ENCODE data around the gene ADGRF4.
"Not testable (repeated sequence)": the region's sequence is repeated elsewhere in the genome, so short reads cannot be mapped to it uniquely, and the experiment has no call there.

Gene ADGRF4

DNA sequence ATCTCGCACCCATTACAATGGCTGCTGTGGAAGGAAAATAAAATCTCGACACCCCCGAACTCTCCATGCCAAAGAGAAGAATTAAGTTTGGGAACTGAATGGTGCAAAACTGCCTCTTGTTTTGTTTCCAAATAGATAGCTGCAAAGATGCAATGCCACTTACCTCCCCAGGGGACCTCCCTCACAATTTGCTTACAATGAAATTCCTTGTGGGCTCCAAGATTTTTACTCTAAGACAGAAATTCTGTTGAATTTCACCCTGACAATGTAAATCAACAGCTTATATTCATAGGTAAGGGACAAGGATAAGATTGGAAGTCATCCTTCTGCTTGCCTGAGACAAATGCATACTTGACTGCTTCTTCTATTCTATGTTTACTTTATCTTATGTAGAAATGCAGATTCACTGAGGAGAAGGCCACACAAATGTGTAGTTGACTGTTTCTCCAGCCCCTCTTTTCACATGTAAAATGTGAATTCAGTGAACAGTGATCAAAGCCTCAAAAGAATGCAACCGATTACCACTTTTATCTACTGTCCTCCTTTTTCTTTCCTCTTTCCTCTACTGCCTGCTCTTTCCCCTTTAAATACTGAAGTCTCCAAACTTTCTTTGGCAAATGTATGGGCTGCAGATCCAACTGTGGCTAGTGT is 36.6 kb downstream of the ADGRF4 start:
- no peak for DNase-seq (ENCODE audit: low read depth in 2 of 2)

DNA sequence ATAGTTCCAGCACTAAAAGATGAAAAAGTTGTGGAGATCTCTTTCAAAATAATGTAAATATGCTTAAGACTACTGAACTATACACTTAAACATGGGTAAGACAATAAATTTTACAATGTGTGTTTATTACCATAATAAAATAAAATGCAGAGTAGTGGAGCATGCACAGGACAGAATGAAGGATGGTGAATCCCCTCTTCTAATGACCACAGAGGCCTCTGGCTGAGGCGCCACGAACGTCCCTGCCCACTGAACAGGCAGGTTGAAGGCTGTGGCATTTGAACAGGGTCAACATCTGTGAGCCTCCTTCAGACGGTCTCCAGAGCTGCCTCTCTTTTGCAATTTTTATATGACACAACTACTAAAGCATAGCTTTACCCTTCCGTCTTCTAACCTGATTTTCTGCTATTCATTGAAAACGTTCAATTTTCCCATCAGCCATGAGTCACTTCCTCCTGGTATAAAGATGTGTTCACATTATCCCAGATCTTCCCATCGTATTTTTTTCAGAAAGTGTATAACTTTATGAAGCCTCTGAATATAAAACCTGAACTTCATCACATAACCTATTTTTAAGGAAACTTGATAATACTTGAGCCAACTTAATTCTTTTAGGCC is 37.8 kb downstream of the ADGRF4 start:
- DNase-seq (ENCODE audit: low read depth in 2 of 2): no peak

DNA sequence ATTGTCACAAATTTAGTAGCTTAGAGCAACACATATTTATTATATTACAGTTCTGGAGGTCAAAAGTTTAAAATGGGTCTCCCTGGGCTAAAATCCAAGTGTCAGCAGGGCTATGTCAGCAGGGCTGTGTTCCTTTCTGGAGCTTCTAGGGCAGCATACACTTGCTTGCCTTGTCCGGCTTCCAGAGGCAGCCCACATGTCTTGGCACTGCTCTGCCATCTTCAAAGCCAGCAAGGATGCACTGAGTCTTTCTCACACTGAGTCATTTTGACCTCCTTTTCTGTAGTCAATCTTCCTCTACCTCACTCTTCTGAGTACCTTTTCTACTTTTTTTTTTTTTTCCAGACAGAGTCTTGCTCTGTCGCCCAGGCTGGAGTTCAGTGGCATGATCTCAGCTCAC is 39.0 kb downstream of the ADGRF4 start:
- no peak for DNase-seq (ENCODE audit: low read depth in 2 of 2)

DNA sequence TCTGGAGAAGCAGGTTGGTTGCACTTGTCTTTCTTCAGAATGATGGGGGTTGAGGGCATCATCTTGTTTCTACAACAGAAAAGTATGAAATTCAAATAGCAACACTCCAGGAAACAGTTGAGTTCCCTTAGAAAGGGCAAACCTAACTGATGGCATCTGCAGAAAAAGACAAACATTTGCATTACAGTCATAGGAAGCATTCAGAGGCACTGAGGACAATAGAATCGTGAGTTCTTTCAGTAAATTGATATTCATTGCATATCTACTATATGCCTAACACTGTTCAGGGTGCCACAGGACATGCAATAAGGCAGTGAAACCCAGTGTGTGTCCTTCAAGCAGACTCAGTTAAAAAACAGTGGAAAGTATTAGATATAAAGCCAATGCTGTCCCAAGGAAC is 42.3 kb downstream of the ADGRF4 start:
- no peak for DNase-seq (ENCODE audit: low read depth in 2 of 2)

DNA sequence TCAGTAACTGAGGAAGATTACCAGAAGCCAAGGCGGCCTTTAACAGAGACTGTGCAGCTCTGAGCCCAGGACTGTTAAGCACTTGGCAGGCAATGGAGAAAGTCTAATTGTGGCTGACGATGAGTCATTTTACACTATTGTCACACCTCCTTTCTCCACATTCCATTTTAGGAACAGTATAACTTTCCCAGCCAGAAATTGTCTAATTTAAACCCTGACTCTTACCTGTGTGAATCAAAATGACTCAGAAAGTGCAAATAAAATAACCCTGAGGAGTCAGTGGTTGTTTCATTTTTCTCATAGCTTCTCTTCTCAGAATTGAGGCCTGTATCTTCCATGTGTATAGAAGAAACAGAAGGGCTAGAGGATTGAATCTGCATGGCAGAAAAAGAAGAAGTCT is 43.4 kb downstream of the ADGRF4 start:
- DNase-seq (ENCODE audit: low read depth in 2 of 2): no peak

DNA sequence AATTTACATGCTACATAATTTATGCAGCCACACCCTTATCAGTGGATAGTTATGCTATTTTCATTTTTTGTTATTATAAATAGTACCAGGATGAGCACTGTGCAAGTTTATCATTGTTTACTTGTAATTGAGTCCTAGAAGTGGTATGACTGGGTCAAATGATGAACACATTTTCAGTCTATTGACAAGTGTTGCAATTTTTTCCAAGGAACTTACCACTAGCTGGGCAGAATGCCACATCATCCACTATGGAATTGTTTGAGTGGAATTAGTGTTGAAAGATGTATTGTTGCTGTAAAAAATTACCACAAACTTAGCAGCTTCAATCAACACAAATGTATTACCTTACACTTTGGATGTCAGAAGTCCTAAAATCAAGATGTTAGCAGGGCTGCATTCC is 45.4 kb downstream of the ADGRF4 start:
- no peak for DNase-seq (ENCODE audit: low read depth in 2 of 2)

DNA sequence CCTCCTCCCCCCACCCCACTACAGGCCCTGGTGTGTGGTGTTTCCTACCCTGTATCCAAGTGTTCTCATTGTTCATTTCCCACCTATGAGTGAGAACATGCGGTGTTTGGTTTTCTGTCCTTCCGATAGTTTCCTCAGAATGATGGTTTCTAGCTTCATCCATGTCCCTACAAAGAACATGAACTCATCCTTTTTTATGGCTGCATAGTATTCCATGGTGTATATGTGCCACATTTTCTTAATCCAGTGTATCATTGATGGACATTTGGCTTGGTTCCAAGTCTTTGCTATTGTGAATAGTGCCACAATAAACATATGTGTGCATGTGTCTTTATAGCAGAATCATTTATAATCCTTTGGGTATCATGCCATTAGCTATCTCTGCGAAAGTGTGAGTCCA is 46.9 kb downstream of the ADGRF4 start:
- DNase-seq (ENCODE audit: low read depth in 2 of 2): not testable (repeated sequence)

DNA sequence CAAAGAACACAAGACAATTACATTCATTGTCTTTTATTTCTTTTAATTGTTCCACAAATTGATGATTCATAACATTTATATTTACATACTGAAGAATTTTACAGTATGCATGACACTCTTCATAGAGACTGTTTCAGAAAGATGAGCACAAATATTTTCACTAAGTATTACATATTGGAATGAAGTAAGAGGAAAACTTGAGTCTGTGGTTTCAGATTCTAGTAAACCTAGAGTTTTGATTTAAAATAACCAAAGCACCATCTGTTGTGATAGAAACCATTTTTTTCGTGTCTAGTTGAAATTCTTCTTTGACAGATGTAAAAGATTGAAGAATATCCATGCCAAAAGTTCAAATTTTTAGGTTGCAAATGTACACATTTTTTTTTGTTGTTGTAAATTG is 51.4 kb downstream of the ADGRF4 start:
- DNase-seq (ENCODE audit: low read depth in 2 of 2): no peak

DNA sequence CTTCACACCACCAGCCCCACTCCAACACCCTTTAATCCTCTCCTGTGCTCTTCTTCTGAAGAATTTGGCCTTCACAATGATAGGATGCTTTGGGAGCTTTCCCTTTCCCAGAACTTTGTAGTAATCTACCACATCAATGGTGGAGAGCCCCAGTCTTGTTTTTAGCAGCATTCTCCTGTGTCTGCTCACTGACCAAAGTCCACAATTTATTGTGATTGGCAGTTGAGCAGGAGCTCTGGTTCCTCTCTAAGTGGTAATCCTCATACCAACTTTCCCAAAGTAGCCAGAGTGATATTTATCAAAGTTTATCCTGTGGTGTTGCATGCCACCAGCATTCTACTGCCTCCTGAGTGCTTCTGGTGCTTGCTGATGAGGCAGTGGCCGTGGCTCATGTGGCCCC is 54.4 kb downstream of the ADGRF4 start:
- no peak for DNase-seq (ENCODE audit: low read depth in 2 of 2)

DNA sequence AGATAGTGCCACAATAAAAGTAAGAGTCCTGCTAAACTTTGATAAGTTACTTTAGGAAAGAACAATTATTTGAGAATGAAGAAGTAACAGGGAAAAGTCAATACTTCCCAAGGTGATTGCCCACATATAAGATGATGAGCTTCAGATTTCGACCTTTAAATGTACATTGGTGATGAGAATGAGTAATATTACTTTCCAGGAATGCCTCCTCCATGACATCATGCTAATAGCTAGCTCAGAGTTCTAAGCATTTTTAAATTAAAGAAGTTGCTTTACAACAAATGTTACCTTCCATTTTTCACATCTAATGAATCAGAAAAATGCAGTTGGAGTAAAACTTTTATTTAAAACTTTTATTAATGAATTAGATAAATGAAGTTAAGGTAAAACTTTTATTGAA is 61.0 kb downstream of the ADGRF4 start:
- no peak for DNase-seq (ENCODE audit: low read depth in 2 of 2)

DNA sequence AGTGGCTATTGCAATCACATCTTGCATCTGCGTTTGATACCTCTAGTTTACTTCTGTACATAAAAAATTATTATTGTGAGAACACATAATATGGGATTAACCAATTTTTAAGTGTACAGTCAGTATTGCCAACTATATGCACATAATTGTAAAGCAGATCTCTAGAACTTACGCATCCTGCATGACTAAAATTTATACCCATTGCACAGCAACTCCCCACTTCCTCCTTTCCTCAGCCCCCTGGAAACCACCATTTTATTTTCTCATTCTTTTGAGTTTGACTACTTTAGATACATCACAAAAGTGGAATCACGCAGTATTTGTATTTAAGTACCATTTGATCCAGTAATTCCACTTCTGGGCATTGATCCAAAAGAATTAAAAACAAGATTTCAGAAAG is 64.1 kb downstream of the ADGRF4 start:
- DNase-seq (ENCODE audit: low read depth in 2 of 2): no peak

DNA sequence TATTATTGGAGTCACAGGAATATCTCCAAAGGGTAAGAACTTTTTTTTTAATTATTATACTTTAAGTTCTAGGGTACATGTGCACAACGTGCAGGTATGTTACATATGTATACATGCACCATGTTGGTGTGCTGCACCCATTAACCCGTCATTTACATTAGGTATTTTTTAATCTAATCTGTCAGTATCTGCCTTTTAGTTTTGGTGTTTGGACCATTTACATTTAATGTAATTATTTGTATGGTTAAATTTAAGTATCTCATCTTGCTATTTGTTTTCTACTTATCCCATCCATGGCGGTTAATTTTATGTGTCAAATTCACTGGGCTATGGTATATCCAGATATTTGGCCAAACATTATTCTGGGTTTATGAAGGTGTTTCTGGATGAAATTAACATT is 68.1 kb downstream of the ADGRF4 start:
- no peak for DNase-seq (ENCODE audit: low read depth in 2 of 2)

DNA sequence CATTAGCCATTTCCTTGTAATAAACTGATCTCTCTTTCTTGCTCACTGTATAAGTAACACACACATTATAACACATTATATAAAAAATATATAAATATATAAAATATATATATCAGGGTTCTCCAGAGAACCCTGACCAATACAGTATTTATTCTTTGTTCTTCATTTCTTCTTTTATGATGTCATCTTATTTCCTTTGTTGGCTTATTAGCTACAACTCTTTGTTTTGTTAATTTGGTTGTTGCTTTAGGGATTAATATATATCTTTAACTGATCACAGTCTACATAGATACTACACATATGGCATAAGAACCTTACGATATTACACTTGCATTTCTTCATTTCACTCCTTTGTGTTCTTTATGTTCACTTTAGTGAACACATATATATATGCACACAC is 68.7 kb downstream of the ADGRF4 start:
- DNase-seq (ENCODE audit: low read depth in 2 of 2): no peak

DNA sequence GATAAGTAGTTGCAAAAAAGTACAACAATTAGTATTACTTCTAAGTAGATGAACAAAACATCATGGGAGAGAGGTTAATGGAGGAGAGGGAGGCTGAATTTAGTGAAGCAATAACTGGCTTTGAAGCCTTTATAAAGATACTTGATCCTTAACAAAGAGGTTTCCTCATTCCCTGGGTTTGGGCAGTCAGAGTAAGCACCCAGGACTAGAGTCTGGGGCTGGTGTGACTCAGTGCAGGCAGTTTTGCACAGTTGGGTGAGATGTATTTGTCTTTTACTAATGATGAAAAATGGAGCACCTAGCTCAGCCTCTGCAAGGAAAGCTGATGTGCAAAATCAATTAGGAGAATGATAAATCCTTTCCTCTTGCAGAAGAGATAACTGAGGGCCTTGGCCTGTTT is 71.6 kb downstream of the ADGRF4 start:
- no peak for DNase-seq (ENCODE audit: low read depth in 2 of 2)

Data from stimulated activated CD8-positive, alpha-beta memory T cell treated with anti-CD3 and anti-CD28 coated beads, Interleukin-7, amount 100 ng/mL, for 4 hours (primary cell).